Breast epithelium (tissue), 4 donors: ENCODE data around the gene ITGB5. TPM values are rescaled to one million over a fixed set of nuclear protein-coding genes. Genes with fewer than 3 reads are reported as not detected.
A peak's percentile ranks its signal among the peaks of the same experiment; 100 is the strongest.

Experiments
- DNase-seq, 2 donors: peaks; one replicate each; pipeline ENCODE4 v3.0.0-alpha.2; 2019; ENCODE audit warnings: low spot score in 2 of 2
- H3K27ac ChIP-seq, 2 donors: fragments of 200-600 bp; sonication (generic) in 1 of 2; one replicate each; pipeline ENCODE4 v1.5.1; 2016 to 2019; ENCODE audit warnings: mild to moderate bottlenecking in 1 of 2
- H3K27me3 ChIP-seq, 2 donors: fragments of 200-600 bp; sonication (generic) in 1 of 2; one replicate each; pipeline versions ENCODE4 v1.5.1 to v1.6.0; 2017 to 2019; ENCODE audit warnings: control low read depth in 1 of 2, mild to moderate bottlenecking in 1 of 2
- H3K36me3 ChIP-seq: fragments of 200-600 bp; one replicate; pipeline ENCODE4 v1.5.1; 2019
- H3K4me1 ChIP-seq, 2 donors: fragments of 200-600 bp; sonication (generic); one replicate each; pipeline ENCODE4 v1.5.1; 2016 to 2019; ENCODE audit warnings: control low read depth in 1 of 2
- H3K4me3 ChIP-seq, 3 donors: fragments of 200-600 bp; sonication (generic); 1 replicate in 2 of 3; 2 replicates in 1 of 3; pipeline ENCODE4 v1.5.1; 2016 to 2019; ENCODE audit warnings: mild to moderate bottlenecking in 3 of 3, moderate library complexity in 2 of 3
- H3K9me3 ChIP-seq, 2 donors: fragments of 200-600 bp; sonication (generic) in 1 of 2; one replicate each; pipeline ENCODE4 v1.5.1; 2016 to 2019; ENCODE audit warnings: control low read depth in 1 of 2
- CTCF ChIP-seq, 3 donors: fragments of 450-650 bp; IDR thresholded peaks; one replicate each; pipeline ENCODE4 v1.5.1; 2016 to 2017; ENCODE audit warnings: antibody characterized with exemption in 3 of 3, mild to moderate bottlenecking in 3 of 3, moderate library complexity in 3 of 3
- POLR2A ChIP-seq: fragments of 450-650 bp; IDR thresholded peaks from one replicate; pipeline ENCODE4 v1.6.1; 2016; ENCODE audit warnings: antibody characterized with exemption, mild to moderate bottlenecking, moderate library complexity
- POLR2AphosphoS5 ChIP-seq, 3 donors: sonication (generic); formaldehyde crosslinking; IDR thresholded peaks; one replicate each; pipeline ENCODE4 v1.6.1; 2017; ENCODE audit warnings: antibody characterized with exemption in 3 of 3
- intact Hi-C: fragments of 100-400 bp; cut with DNase I; formaldehyde crosslinking; loops from one replicate; pipeline ENCODE4 v1.15.1; 2023; ENCODE audit warnings: low total_unique reads
- total RNA-seq, 3 donors: library from RNA; depleted of rRNA; stranded (reverse); fragments of >200 nt; gene quantifications; one replicate each; pipeline ENCODE4 v1.1.0, GENCODE V29; 2016

Gene ITGB5
- total RNA-seq, 3 donors from 2014 or later: 80.1 to 286 (median 181) TPM

- no peak overlapping the region for H3K4me3 ChIP-seq
- H3K4me1 ChIP-seq: peaks cover 9 to 15% of the 10 kb centered on the region in 2 donors
- H3K36me3 ChIP-seq: no peaks in the 10 kb centered on the region
- no peak overlapping the region for H3K27ac ChIP-seq
- no peaks in the 10 kb centered on the region for H3K9me3 ChIP-seq
- DNase-seq: no peak
- H3K27me3 ChIP-seq: no peaks in the 10 kb centered on the region
- intact Hi-C loops: no loop called here
- TF ChIP-seq CTCF (IDR thresholded peaks at IDR 0.05): no peak
- no peak for TF ChIP-seq POLR2AphosphoS5 (IDR thresholded peaks at IDR 0.05)
- no peak for TF ChIP-seq POLR2A
These were observed 4.1 kb downstream of the ITGB5 start for GRCh38 chr3:124882816-124883747.

- H3K4me3 ChIP-seq: no peak overlapping the region
- no peak for DNase-seq
- intact Hi-C loops: no loop called here
- H3K4me1 ChIP-seq: peaks cover 10 to 15% of the 10 kb centered on the region in 2 donors
- H3K27ac ChIP-seq: no peak overlapping the region
- no peaks in the 10 kb centered on the region for H3K36me3 ChIP-seq
- no peaks in the 10 kb centered on the region for H3K27me3 ChIP-seq
- TF ChIP-seq CTCF (IDR thresholded peaks at IDR 0.05) (no peak), POLR2A (no peak), POLR2AphosphoS5 (IDR thresholded peaks at IDR 0.05) (no peak)
- H3K9me3 ChIP-seq: no peaks in the 10 kb centered on the region
These were observed 5.0 kb downstream of the ITGB5 start for GRCh38 chr3:124881976-124882697.

GRCh38 chr3:124879337-124879680 is 7.9 kb downstream of the ITGB5 start:
- H3K9me3 ChIP-seq: no peaks in the 10 kb centered on the region
- DNase-seq: no peak
- H3K4me3 ChIP-seq: no peak overlapping the region
- TF ChIP-seq CTCF (IDR thresholded peaks at IDR 0.05) (no peak), POLR2A (no peak), POLR2AphosphoS5 (IDR thresholded peaks at IDR 0.05) (no peak)
- peaks cover 10 to 15% of the 10 kb centered on the region in 2 donors for H3K4me1 ChIP-seq
- no peaks in the 10 kb centered on the region for H3K36me3 ChIP-seq
- intact Hi-C loops: no loop called here
- peak overlapping the region; percentile 67 to 78 for H3K27ac ChIP-seq
- H3K27me3 ChIP-seq: no peaks in the 10 kb centered on the region

GRCh38 chr3:124878561-124879336 is 8.4 kb downstream of the ITGB5 start:
- peaks cover 10 to 15% of the 10 kb centered on the region in 2 donors for H3K4me1 ChIP-seq
- no peaks in the 10 kb centered on the region for H3K36me3 ChIP-seq
- TF ChIP-seq POLR2A (no peak), POLR2AphosphoS5 (IDR thresholded peaks at IDR 0.05) (peak in 2 of 3 donors; percentile 32 to 83), CTCF (IDR thresholded peaks at IDR 0.05) (no peak)
- no peaks in the 10 kb centered on the region for H3K9me3 ChIP-seq
- H3K27ac ChIP-seq: peak overlapping the region; percentile 67 to 78
- intact Hi-C loops: no loop called here
- H3K27me3 ChIP-seq: no peaks in the 10 kb centered on the region
- H3K4me3 ChIP-seq: no peak overlapping the region
- DNase-seq: peak in 1 of 2 donors; percentile 65
